Gastrocnemius medialis (tissue), 4 donors: Measurements from ENCODE around the gene OAS3.

ENCODE experiments used
- CTCF ChIP-seq, 5 experiments: fragments of 450-650 bp in 3 of 5; fragments of 200-600 bp in 2 of 5; sonication (generic) in 2 of 5; IDR thresholded peaks in 4 of 5; conservative IDR thresholded peaks in 1 of 5; 1 replicate in 4 of 5; 2 replicates in 1 of 5; pipeline ENCODE4 v1.5.1; 2016 to 2019; ENCODE audit warnings: antibody characterized with exemption in 5 of 5, mild to moderate bottlenecking in 3 of 5, moderate library complexity in 3 of 5
- POLR2A ChIP-seq, 2 donors: fragments of 450-650 bp; IDR thresholded peaks; one replicate each; pipeline ENCODE4 v1.6.1; 2017; ENCODE audit warnings: antibody characterized with exemption in 2 of 2, mild to moderate bottlenecking in 2 of 2, moderate library complexity in 2 of 2

GRCh38 chr12:113005762-113006161 is 67.5 kb downstream of the OAS3 start:
- TF ChIP-seq CTCF (IDR thresholded peaks at IDR 0.05 in 4 of 5, conservative IDR thresholded peaks at IDR 0.05 in 1 of 5): no peak
- no peak for TF ChIP-seq POLR2A (IDR thresholded peaks at IDR 0.05)
